SK-MEL-5 (cell line): ENCODE results near the gene RAI14. TPM values are rescaled to one million over a fixed set of nuclear protein-coding genes. Genes with fewer than 3 reads are reported as not detected.

Source experiments
- DNase-seq: peaks from one replicate; pipeline ENCODE4 v3.0.0-alpha.2; 2016; ENCODE audit warnings: low read depth, low spot score
- in situ Hi-C: cut with HindIII; loops from 2 replicates; pipeline ENCODE4 v1.10.0; 2016; ENCODE audit warnings: low sequenced_read_pairs, high pct_unique_total_duplicates, low pct_unique_long_range_greater_than_20kb
- total RNA-seq: library from RNA; depleted of rRNA; stranded (reverse); fragments of >200 nt; shearing (Covaris generic); gene quantifications from 2 replicates; pipeline ENCODE4 v1.2.3, GENCODE V29; 2014

The RAI14 gene
- total RNA-seq, 1 experiment from 2014 or later, result 45.1 TPM

DNA sequence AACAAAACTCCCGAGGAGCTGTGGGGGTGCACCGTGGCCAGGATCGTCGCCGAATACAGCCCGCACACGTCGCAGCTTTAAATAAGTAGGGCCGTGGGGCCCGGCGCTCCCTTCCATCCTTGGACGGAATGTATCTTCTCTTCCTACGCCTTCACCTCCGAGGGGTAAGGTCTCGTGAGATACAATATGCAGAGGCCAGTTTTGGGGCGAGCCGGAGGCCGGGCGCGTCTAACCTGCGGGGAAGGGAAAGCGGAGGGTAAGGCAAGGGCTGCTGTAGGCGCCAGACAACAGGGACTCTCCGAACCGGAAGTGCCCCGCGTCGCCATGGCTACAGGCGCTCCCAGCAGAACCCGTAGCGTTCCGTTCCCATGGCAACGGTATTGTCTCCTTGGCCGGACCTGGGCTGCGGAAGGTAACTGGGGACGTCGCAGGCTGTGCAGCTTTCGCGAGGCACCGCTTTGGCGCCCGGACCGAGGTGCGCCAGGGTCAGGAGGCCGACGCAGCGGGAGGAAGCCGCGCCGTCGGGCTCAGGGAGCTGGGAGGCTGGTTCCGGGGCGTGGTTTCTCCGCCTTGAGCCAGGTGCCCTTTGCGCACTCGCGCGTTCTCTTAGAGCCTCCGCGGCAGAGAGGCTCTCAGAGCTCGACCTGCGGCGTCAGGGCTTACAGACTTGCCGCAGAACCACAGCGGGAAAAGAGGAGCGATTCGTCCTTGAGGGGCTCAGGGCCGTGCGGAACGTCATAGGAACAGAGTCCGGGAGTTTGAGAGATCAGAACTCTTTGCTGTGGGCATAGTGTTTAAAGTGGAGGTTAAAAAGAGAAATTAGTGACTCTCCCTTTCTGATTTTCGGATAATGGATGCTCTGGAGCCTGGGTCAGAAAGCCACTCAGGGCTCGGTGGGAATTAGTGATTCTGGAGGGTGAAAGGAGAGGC lies 182.9 kb downstream of the RAI14 start, which contains the start of gene TTC23L:
Gene TTC23L, plus strand, starts transcription at position 380 of the 930 bp plus-strand sequence. CDS start 1,508 bp downstream, outside the sequence.
- in situ Hi-C loops, result no loop called here
- DNase-seq, result peak; percentile 95

GRCh38 chr5:34841816-34842215 lies 185.7 kb downstream of the RAI14 start:
- peak; percentile 65 for DNase-seq
- in situ Hi-C loops, result no loop called here

DNA sequence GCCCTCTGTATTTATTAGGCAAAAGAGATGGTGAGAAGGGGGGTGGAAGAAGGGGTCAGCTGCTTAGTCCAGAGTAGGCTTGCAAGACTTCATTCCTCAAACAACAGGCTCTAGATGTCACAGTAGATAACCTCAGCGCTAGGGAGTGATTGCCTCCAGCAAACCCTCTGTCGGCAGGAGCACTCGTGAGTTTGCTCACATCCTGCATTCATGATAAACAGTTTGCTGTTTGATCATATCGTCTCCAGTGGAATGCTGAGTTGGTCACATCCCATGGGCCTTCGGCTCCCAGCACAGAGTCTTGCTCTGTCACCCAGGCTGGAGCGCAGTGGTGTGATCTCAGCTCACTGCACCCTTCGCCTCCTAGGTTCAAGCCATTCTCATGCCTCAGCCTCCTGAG lies 186.4 kb downstream of the RAI14 start:
- peak; percentile 87 for DNase-seq
- in situ Hi-C loops, result no loop called here

- no peak for DNase-seq
- in situ Hi-C loops, result no loop called here
These were observed 187.4 kb downstream of the RAI14 start for GRCh38 chr5:34843497-34843896.

DNA sequence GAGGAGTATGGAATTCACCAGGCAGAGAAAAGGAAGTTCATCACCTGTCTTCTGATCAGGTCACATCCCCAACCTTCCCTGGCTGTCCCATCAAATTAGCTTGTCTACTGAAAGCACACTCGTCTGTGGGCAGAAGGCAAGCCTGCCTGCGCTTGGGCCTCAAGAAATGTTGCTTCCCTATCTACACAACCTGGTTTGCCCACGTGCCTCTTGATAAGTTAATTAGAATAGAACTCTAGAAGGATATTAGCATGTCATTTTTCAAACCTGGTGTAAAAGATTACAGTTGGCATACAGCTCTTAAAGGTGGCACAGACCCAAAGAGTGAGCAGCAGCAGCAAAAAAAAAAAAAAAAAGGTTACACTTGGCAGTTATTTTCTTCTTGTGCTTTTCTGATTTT lies 188.0 kb downstream of the RAI14 start:
- no peak for DNase-seq
- in situ Hi-C loops, result no loop called here

DNA sequence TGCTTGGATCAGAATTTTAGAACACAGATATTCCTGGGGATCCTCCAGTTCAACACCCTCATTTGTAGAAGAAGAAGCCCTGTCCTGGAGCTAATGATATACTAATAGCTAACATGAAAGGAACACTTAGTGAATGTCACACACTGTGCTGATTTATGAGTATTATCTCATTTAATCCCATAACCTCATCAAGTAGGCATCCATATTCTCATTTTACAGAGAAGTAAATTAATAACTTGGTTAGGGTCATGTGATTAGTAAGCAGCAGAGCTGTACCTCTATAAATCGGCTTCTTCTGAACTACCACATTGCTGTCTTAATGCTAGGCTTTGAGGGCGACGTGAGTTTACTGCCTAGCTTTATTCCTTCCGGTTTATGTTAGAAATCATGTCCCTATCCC lies 188.9 kb downstream of the RAI14 start:
- DNase-seq, result no peak
- in situ Hi-C loops, result no loop called here

DNA sequence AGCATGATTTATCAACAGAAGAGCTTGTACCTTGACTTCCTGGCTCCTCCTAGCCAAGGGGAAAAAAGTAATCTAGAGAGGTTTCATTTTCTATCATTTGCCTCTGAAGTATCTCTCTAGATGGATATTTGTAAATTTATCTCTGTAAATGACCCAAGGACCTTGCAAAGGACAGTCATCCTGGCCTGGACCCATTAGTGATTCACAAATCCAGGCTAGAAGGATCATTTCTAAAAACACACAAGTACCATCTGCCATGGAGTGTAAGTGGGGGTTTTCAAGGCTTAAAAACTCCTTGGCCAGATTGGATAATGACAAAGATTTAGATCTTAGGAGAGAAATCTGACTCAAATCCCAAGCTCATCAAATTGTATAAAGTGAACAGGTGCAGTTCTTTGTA lies 190.9 kb downstream of the RAI14 start:
- no peak for DNase-seq
- in situ Hi-C loops, result no loop called here

- in situ Hi-C loops, result no loop called here
- DNase-seq, result no peak
These were observed 191.4 kb downstream of the RAI14 start for GRCh38 chr5:34847552-34847951.

DNA sequence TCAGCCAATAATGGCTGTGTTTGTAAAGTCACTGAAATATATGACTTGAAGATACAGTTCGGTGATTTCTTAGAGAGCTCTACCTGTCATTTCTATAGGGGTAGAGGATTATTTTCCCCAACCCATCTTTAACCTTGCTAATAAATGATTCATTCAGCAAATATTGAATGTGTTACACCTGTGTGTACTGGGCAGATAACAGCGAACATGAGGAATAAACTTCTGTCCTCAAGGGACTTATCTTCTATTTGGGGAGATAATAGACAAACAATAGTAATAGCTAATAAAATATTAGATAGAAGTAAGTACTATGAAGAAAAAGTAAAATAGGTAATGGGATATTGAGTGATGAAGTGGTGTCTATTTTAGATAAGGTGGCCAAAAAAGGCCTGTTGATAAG lies 192.1 kb downstream of the RAI14 start:
- in situ Hi-C loops, result no loop called here
- DNase-seq, result no peak

GRCh38 chr5:34849253-34849652 lies 193.1 kb downstream of the RAI14 start:
- DNase-seq, result no peak
- in situ Hi-C loops, result no loop called here

DNA sequence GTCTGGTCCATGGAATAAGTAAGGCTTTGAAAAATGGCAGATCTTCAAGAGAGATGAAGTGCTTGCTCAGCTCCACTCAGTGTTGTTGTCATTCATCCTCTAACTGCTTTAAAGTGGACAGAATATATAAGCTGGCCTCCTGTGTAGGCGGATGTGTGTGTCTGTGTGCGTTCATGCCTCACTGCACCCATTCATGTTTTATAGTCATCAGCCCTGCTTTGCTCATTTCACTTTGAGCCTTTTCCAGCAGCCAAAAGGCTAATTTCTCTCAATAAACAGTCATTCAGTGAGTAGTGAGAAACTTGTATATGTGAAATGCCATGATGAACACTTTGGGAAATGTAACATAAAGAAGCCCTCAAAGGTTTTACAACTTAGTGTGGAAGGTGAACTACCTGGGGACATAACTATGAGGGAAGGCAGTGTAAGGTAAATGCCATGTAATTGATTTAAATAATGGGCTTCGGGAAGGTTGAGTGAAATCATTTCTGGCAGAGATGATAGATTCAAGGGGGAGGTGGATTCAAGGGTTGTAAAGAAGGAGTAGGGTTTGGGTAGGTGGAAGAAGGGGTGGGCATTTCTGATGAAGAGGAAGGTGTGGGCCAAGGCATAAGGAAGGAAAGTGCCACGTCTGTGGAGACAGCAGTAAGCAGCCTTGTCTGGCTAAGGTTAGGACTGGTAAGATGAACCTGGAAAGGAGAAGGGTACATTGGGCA lies 198.5 kb downstream of the RAI14 start:
- in situ Hi-C loops, result no loop called here
- no peak for DNase-seq

DNA sequence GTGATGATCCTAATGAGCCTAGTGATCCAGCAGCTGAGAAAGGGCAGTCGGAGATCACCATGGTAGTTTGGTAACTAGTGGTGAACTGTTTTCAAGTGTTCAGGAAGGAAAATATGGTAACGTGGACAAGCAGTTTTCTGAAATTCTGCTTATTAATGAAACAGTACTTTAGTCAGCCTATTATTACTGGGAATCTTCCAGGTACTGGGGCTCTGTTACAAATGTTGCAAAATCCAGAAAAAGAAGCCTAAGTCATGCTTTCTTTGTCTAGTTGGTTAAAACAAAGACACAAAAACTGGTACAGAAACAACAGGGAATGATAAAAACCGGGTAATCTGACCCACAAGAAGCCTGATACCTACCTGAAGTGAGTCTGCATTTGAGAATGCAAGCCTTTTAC lies 201.0 kb downstream of the RAI14 start:
- in situ Hi-C loops, result no loop called here
- DNase-seq, result no peak

- in situ Hi-C loops, result no loop called here
- no peak for DNase-seq
These were observed 201.8 kb downstream of the RAI14 start for GRCh38 chr5:34857894-34858293.

- in situ Hi-C loops, result no loop called here
- DNase-seq, result peak; percentile 54
These were observed 202.7 kb downstream of the RAI14 start for GRCh38 chr5:34858790-34859189.

DNA sequence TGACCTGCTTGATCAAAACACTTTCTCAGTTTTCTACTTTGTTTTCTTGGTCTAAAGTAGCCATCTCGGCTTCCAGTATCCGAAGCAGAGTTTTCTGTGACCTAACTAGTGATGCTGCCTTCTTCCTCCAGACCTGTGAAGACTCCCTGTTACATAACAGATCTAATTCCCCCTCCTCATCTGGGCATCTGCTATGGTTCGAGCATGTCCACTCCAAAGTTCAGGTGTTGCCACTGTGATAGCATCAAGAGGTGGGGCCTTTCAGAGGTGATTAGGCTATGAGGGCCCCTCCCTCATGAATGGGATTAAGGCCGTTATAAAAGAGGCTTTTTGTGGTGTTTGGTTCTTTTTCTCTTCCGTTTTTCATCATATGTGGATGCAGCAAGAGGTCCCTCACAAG lies 203.1 kb downstream of the RAI14 start:
- in situ Hi-C loops, result no loop called here
- DNase-seq, result no peak

DNA sequence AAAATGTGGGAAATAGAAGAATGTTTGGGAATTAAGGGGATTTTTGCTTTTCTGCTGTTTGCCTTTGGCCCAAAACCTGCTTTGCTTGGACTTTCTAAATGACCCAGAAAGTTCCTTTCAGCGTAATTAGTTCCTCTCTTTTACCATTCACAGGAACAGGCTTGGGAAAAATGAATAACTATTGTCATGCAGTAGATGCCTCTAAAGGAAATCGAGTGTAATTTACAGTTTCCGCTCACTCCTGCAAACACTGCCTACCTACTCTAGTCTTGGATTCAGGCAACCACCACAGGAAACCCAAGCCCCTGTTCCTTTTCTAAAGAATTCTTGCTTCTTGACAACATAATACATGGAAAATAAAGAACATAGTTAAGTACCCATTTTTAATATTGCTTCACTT lies 207.8 kb downstream of the RAI14 start:
- in situ Hi-C loops, result no loop called here
- DNase-seq, result no peak

DNA sequence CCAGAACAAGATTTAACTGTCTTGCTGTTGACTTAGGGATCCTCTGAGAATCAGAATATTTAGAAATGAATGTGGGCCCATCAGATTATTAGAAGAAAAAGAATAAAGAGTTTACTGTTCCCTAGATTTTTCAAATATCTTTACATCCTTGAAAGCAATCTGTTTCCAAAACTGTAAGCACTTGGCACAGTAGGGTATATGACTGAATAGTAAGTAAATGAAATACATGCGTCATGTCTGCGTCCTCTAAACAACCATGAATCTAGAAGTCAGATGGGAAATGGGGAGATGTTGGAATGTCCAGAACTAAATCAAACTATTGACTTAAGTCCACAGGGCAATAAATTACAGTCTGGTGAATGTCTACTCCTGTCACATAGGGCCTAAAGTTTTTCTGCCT lies 209.0 kb downstream of the RAI14 start:
- peak; percentile 67 for DNase-seq
- in situ Hi-C loops, result no loop called here

DNA sequence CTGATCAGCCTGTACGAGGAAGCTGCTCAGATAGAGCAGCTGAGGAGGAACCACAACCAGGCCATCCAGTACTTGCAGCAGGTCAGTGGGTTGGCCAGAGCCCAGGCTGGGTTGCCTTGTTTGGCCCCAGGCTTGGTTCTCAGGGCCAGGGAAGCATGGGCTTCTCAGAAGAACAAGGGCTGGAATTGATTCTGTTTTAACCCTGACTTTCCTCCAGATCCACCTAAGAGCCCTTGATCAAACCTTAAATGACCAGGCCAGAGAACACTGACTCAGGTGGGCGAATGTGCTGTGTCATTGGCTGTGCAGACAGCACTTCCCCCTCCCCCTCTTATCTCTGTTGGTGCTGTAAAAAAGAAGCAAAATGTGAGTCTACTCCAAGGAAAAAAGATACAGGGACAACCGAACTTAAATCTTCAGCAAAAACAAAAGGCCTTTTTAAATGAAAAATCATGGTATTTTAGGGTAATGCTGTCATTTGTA lies 210.9 kb downstream of the RAI14 start:
- DNase-seq, result peak; percentile 54

DNA sequence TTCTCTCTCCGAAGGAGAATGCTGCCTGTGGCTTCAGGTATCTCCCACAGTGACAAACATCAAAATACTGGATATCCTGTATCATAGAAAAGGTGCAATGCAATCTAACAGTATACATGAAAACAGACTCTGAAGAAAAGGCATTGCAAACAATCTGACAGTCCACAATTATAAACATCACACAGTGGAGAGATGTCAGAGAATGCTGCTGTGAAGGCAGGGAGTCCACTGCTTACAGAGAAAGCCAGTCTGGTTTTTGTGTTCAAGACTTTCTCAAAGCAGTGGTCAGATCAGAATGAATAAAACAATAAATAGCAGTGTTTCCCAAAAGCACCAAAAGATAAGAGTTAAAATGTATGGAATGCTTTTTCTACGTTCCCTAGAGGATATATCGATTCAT lies 211.5 kb downstream of the RAI14 start:
- in situ Hi-C loops, result no loop called here
- DNase-seq, result peak; percentile 48

More for the DNA sequence above, 210.9 kb downstream of the RAI14 start:
- in situ Hi-C loops, result no loop called here
